ENCODE measurements around the gene YIPF6.

DNA sequence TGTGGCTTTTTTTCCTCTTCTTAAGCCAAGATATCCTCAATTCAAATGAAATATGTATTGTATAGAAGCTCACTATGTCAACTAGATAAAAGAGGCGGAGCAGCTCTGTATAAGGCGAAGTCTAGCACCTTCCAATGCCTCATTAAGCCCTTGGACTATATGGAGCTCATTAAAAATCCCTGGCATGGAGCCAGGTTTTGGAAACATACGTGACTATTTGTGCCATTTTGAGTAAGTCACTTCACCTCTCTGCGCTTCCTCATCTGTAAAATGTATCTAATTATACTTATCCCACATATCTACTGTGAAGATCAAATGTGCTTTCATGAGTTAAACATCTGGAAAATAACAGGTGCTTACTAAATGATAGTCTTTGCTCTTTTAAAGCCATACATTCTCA is 57.2 kb downstream of the YIPF6 start:
- TF ChIP-seq MAX (IDR thresholded peaks at IDR 0.05) (no peak), CTCF (IDR thresholded peaks at IDR 0.05 in 2 of 3, conservative IDR thresholded peaks at IDR 0.05 in 1 of 3; ENCODE audit: borderline replicate concordance in 1 of 3, insufficient read depth in 1 of 3, low read depth in 2 of 3, low read length in 2 of 3) (no peak), EZH2 (IDR thresholded peaks at IDR 0.05) (no peak), POLR2A (IDR thresholded peaks at IDR 0.05; ENCODE audit: borderline replicate concordance, extremely low read depth, insufficient read depth, insufficient read length) (no peak)
- TF ChIP-seq, protein P1, sequence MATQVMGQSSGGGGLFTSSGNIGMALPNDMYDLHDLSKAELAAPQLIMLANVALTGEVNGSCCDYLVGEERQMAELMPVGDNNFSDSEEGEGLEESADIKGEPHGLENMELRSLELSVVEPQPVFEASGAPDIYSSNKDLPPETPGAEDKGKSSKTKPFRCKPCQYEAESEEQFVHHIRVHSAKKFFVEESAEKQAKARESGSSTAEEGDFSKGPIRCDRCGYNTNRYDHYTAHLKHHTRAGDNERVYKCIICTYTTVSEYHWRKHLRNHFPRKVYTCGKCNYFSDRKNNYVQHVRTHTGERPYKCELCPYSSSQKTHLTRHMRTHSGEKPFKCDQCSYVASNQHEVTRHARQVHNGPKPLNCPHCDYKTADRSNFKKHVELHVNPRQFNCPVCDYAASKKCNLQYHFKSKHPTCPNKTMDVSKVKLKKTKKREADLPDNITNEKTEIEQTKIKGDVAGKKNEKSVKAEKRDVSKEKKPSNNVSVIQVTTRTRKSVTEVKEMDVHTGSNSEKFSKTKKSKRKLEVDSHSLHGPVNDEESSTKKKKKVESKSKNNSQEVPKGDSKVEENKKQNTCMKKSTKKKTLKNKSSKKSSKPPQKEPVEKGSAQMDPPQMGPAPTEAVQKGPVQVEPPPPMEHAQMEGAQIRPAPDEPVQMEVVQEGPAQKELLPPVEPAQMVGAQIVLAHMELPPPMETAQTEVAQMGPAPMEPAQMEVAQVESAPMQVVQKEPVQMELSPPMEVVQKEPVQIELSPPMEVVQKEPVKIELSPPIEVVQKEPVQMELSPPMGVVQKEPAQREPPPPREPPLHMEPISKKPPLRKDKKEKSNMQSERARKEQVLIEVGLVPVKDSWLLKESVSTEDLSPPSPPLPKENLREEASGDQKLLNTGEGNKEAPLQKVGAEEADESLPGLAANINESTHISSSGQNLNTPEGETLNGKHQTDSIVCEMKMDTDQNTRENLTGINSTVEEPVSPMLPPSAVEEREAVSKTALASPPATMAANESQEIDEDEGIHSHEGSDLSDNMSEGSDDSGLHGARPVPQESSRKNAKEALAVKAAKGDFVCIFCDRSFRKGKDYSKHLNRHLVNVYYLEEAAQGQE (IDR thresholded peaks at IDR 0.05; ENCODE audit: low read depth): no peak
